ENCODE results near the gene SORCS2. TPM values are rescaled to one million over a fixed set of nuclear protein-coding genes. Genes with fewer than 3 reads are reported as not detected.

SORCS2 gene
- total and polyA plus RNA-seq, 2 of the 4 experiments (the other 2 are of a cell fraction), result 0.36 to 0.62 TPM

- Histone ChIP-seq H2AK9ac (replicated peaks; ENCODE audit: low read depth, low read length, poor library complexity) (no peak overlapping the region), H3K4me1 (ENCODE audit: control insufficient read depth, insufficient read depth, low read length) (no peaks in the 10 kb centered on the region), H3K23ac (ENCODE audit: low read depth, low read length) (no peak overlapping the region), H4K8ac (ENCODE audit: low read depth in 2 of 2, low read length in 2 of 2) (no peak overlapping the region), H2BK15ac (ENCODE audit: low read depth, low read length) (no peak overlapping the region), H3K4me3 (ENCODE audit: insufficient read depth, low read depth, low read length) (no peak overlapping the region), H2BK20ac (ENCODE audit: low read depth, low read length) (no peak overlapping the region), H3K4ac (ENCODE audit: low read depth, low read length) (no peak overlapping the region), H2BK120ac (ENCODE audit: low read depth, low read length) (no peak overlapping the region), H2BK5ac (ENCODE audit: low read depth, low read length, poor library complexity, severe bottlenecking) (no peak overlapping the region), H3K14ac (replicated peaks; ENCODE audit: low read depth, low read length) (no peak overlapping the region), H3K56ac (ENCODE audit: extremely low read depth, insufficient read depth, low read length) (no peak overlapping the region), H3K18ac (ENCODE audit: low read depth, low read length) (no peak overlapping the region), H3K9me3 (ENCODE audit: control insufficient read depth, insufficient read depth, low read length) (no peaks in the 10 kb centered on the region), H3K27ac (ENCODE audit: insufficient read depth, low read length) (no peak overlapping the region), H2AK5ac (ENCODE audit: low read depth, low read length) (no peak overlapping the region), H2AFZ (replicated peaks; ENCODE audit: low read length, poor library complexity) (no peak overlapping the region), H3K4me2 (ENCODE audit: low read depth, low read length) (no peak overlapping the region), H3K79me1 (ENCODE audit: low read depth in 1 of 2, low read length in 2 of 2) (no peaks in the 10 kb centered on the region), H4K5ac (ENCODE audit: low read depth, low read length) (no peak overlapping the region), H3K9me1 (ENCODE audit: insufficient read depth, low read length) (no peaks in the 10 kb centered on the region), H3K27me3 (ENCODE audit: control insufficient read depth, insufficient read depth, low read length) (no peaks in the 10 kb centered on the region; the same call in 1 of the 2 replicates), H3K9ac (ENCODE audit: low read depth, low read length) (no peak overlapping the region), H4K20me1 (ENCODE audit: insufficient read depth, low read length) (no peaks in the 10 kb centered on the region), H4K91ac (ENCODE audit: insufficient read depth, low read depth, low read length) (no peak overlapping the region), H3K36me3 (ENCODE audit: control insufficient read depth, insufficient read depth, low read length) (no peaks in the 10 kb centered on the region)
- DNase-seq (no peak), ATAC-seq (ENCODE audit: low read depth) (no peak)
- in situ Hi-C loops (cut with MboI; ENCODE audit: low sequenced_read_pairs) (no loop called here), intact Hi-C loops (cut with micrococcal nuclease) (no loop called here), dilution Hi-C loops (cut with HindIII; ENCODE audit: low sequenced_read_pairs, unreplicated experiment) (no loop called here)
- BruUV-seq (replicated peaks), result no TSS peak
- 100% methylated on average over 4 of the region's 18 CpGs; no CpG with 5 or more reads in 1 of the 2 experiments for WGBS, 2 experiments (ENCODE audit: extremely low coverage in 2 of 2, insufficient read length in 1 of 2)
- POLR2A ChIA-PET (ENCODE audit: unreplicated experiment), result no interaction called here
- CTCF ChIA-PET, result interaction anchor here (1.0 kb wide), 1 partner anchor 22 kb away, joined by 4 read pairs; no protein-coding TSS in a partner anchor
- no peak for TF ChIP-seq CHD1 (IDR thresholded peaks at IDR 0.05; ENCODE audit: low read depth, low read length)
- TF ChIP-seq CEBPB (IDR thresholded peaks at IDR 0.05; ENCODE audit: low read depth, low read length), result no peak
- no peak for TF ChIP-seq POLR2A (IDR thresholded peaks at IDR 0.05; ENCODE audit: low read depth, low read length)
- TF ChIP-seq RFX5 (IDR thresholded peaks at IDR 0.05; ENCODE audit: low read depth, low read length), result no peak
- no peak for TF ChIP-seq MAZ (IDR thresholded peaks at IDR 0.05; ENCODE audit: borderline replicate concordance, low read depth, low read length)
- no peak for TF ChIP-seq NFE2L2 (IDR thresholded peaks at IDR 0.05; ENCODE audit: low read depth, low read length)
- TF ChIP-seq, protein P1, sequence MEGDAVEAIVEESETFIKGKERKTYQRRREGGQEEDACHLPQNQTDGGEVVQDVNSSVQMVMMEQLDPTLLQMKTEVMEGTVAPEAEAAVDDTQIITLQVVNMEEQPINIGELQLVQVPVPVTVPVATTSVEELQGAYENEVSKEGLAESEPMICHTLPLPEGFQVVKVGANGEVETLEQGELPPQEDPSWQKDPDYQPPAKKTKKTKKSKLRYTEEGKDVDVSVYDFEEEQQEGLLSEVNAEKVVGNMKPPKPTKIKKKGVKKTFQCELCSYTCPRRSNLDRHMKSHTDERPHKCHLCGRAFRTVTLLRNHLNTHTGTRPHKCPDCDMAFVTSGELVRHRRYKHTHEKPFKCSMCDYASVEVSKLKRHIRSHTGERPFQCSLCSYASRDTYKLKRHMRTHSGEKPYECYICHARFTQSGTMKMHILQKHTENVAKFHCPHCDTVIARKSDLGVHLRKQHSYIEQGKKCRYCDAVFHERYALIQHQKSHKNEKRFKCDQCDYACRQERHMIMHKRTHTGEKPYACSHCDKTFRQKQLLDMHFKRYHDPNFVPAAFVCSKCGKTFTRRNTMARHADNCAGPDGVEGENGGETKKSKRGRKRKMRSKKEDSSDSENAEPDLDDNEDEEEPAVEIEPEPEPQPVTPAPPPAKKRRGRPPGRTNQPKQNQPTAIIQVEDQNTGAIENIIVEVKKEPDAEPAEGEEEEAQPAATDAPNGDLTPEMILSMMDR (conservative IDR thresholded peaks at IDR 0.05; ENCODE audit: low read depth, low read length), result no peak
- no peak for TF ChIP-seq RAD21 (IDR thresholded peaks at IDR 0.05; ENCODE audit: low read length)
- no peak for TF ChIP-seq FOS (IDR thresholded peaks at IDR 0.05; ENCODE audit: low read depth, low read length)
- TF ChIP-seq MXI1 (IDR thresholded peaks at IDR 0.05; ENCODE audit: borderline replicate concordance, low read depth, low read length), result no peak
- no peak for TF ChIP-seq SMC3 (IDR thresholded peaks at IDR 0.05; ENCODE audit: low read depth, low read length)
- no peak for TF ChIP-seq MAFK (IDR thresholded peaks at IDR 0.05; ENCODE audit: low read depth, low read length)
- TF ChIP-seq, protein P2, sequence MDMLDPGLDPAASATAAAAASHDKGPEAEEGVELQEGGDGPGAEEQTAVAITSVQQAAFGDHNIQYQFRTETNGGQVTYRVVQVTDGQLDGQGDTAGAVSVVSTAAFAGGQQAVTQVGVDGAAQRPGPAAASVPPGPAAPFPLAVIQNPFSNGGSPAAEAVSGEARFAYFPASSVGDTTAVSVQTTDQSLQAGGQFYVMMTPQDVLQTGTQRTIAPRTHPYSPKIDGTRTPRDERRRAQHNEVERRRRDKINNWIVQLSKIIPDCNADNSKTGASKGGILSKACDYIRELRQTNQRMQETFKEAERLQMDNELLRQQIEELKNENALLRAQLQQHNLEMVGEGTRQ (IDR thresholded peaks at IDR 0.05; ENCODE audit: low read depth, low read length), result no peak
- TF ChIP-seq, protein P3, sequence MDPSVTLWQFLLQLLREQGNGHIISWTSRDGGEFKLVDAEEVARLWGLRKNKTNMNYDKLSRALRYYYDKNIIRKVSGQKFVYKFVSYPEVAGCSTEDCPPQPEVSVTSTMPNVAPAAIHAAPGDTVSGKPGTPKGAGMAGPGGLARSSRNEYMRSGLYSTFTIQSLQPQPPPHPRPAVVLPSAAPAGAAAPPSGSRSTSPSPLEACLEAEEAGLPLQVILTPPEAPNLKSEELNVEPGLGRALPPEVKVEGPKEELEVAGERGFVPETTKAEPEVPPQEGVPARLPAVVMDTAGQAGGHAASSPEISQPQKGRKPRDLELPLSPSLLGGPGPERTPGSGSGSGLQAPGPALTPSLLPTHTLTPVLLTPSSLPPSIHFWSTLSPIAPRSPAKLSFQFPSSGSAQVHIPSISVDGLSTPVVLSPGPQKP (IDR thresholded peaks at IDR 0.05; ENCODE audit: borderline replicate concordance, low read depth, low read length), result no peak
- TF ChIP-seq BHLHE40 (IDR thresholded peaks at IDR 0.05; ENCODE audit: low read depth, low read length), result no peak
Observed at GRCh38 chr4:7741946-7742806, 549.8 kb downstream of the SORCS2 start.
